HG03103 (cell line): ENCODE measurements around the gene SAMD15.
A peak's percentile ranks its signal among the peaks of the same experiment; 100 is the strongest.
"Not testable (repeated sequence)": the region's sequence is repeated elsewhere in the genome, so short reads cannot be mapped to it uniquely, and the experiment has no call there.

Experiments used
- ATAC-seq: cut with Tn5 transposase; IDR thresholded peaks from one replicate; pipeline ENCODE4 v1.9.1; 2021; ENCODE audit warnings: low read depth; ENCODE audit not compliant: unreplicated experiment

The SAMD15 gene

GRCh38 chr14:77376771-77377501 lies at the start of gene SAMD15, which contains the start of gene TMED8:
Gene SAMD15, plus strand, starts transcription at chr14:77377379. Its CDS starts 40 bp downstream, at chr14:77377419.
Gene TMED8, minus strand, starts transcription at chr14:77377094. Its CDS starts 41 bp downstream, at chr14:77377053.
- peak; percentile 83 for ATAC-seq

- no peak for ATAC-seq
Measured at GRCh38 chr14:77329872-77330271, 47.3 kb upstream of the SAMD15 start.

GRCh38 chr14:77335576-77335975 lies 41.6 kb upstream of the SAMD15 start:
- ATAC-seq = no peak

- not testable (repeated sequence) for ATAC-seq
Measured at GRCh38 chr14:77337255-77337654, 39.9 kb upstream of the SAMD15 start.

- no peak for ATAC-seq
Measured at GRCh38 chr14:77337880-77338279, 39.3 kb upstream of the SAMD15 start.

GRCh38 chr14:77338302-77338701 lies 38.9 kb upstream of the SAMD15 start:
- no peak for ATAC-seq

GRCh38 chr14:77339407-77339806 lies 37.8 kb upstream of the SAMD15 start:
- ATAC-seq = no peak

GRCh38 chr14:77340389-77340788 lies 36.8 kb upstream of the SAMD15 start:
- ATAC-seq = no peak

GRCh38 chr14:77342726-77343397 lies 34.3 kb upstream of the SAMD15 start:
- no peak for ATAC-seq

GRCh38 chr14:77343662-77344061 lies 33.5 kb upstream of the SAMD15 start:
- no peak for ATAC-seq

GRCh38 chr14:77344377-77344996 lies 32.7 kb upstream of the SAMD15 start:
- ATAC-seq = no peak

- no peak for ATAC-seq
Measured at GRCh38 chr14:77346495-77346894, 30.7 kb upstream of the SAMD15 start.

GRCh38 chr14:77347751-77348150 lies 29.4 kb upstream of the SAMD15 start:
- no peak for ATAC-seq

- ATAC-seq = no peak
Measured at GRCh38 chr14:77353469-77354141, 23.6 kb upstream of the SAMD15 start.

GRCh38 chr14:77355811-77356210 lies 21.4 kb upstream of the SAMD15 start:
- no peak for ATAC-seq

GRCh38 chr14:77356899-77357298 lies 20.3 kb upstream of the SAMD15 start:
- ATAC-seq = no peak

GRCh38 chr14:77359626-77360025 lies 17.6 kb upstream of the SAMD15 start:
- ATAC-seq = no peak

- no peak for ATAC-seq
Measured at GRCh38 chr14:77364146-77364545, 13.0 kb upstream of the SAMD15 start.

- ATAC-seq = no peak
Measured at GRCh38 chr14:77369285-77369684, 7.9 kb upstream of the SAMD15 start.

- no peak for ATAC-seq
Measured at GRCh38 chr14:77372304-77372841, 4.8 kb upstream of the SAMD15 start.
